Lung (tissue), 12 donors: ENCODE measurements around the gene TAS2R46. TPM values are rescaled to one million over a fixed set of nuclear protein-coding genes. Genes with fewer than 3 reads are reported as not detected.

ENCODE experiments used
- ATAC-seq: fragments of 200-7000 bp; cut with Tn5 transposase; one replicate; pipeline ENCODE4 v1.9.1; 2020; ENCODE audit warnings: moderate number of reproducible peaks; ENCODE audit not compliant: insufficient read depth, low FRiP score
- DNase-seq, 3 donors: peaks; one replicate each; pipeline ENCODE4 v3.0.0-alpha.2; 2013 to 2017
- H3K27ac ChIP-seq, 2 donors: one replicate each; pipeline ENCODE4 v1.5.1; 2013; ENCODE audit warnings: mild to moderate bottlenecking in 2 of 2, moderate library complexity in 2 of 2, control low read depth in 1 of 2, inconsistent platforms in 1 of 2, low read depth in 1 of 2, low read length in 1 of 2
- H3K27me3 ChIP-seq, 3 donors: one replicate each; pipeline ENCODE4 v1.5.1; 2013; ENCODE audit warnings: low read length in 2 of 3; ENCODE audit not compliant: control insufficient read depth in 3 of 3, insufficient read depth in 3 of 3
- H3K36me3 ChIP-seq, 4 donors: one replicate each; pipeline ENCODE4 v1.5.1; 2013; ENCODE audit warnings: low read length in 4 of 4, mild to moderate bottlenecking in 1 of 4, moderate library complexity in 1 of 4; ENCODE audit not compliant: control insufficient read depth in 4 of 4, insufficient read depth in 4 of 4
- H3K4me1 ChIP-seq, 5 donors: one replicate each; pipeline ENCODE4 v1.5.1; 2013; ENCODE audit warnings: low read length in 5 of 5, mild to moderate bottlenecking in 2 of 5, moderate library complexity in 1 of 5; ENCODE audit not compliant: control insufficient read depth in 5 of 5, insufficient read depth in 5 of 5
- H3K4me3 ChIP-seq: one replicate; pipeline ENCODE4 v1.5.1; 2013; ENCODE audit warnings: mild to moderate bottlenecking, control low read depth, moderate library complexity
- H3K9ac ChIP-seq, 2 donors: one replicate each; pipeline ENCODE4 v1.5.1; 2013; ENCODE audit warnings: low read length in 2 of 2, control low read depth in 1 of 2; ENCODE audit not compliant: insufficient read depth in 1 of 2
- H3K9me3 ChIP-seq, 4 donors: one replicate each; pipeline ENCODE4 v1.5.1; 2013; ENCODE audit warnings: low read length in 3 of 4, mild to moderate bottlenecking in 1 of 4, moderate library complexity in 1 of 4; ENCODE audit not compliant: control insufficient read depth in 4 of 4, insufficient read depth in 3 of 4
- WGBS, 2 donors: extraction: QIAGEN DNeasy Blood & Tissue Kit; methylation state at CpG; one replicate each; pipeline ENCODE4 v1.1.7; 2013; 5-methylcytosine and 5-hydroxymethylcytosine counted together
- polyA plus RNA-seq, 2 donors: library from polyadenylated mRNA; stranded (reverse); fragments of 200-250 nt; gene quantifications; one replicate each; pipeline ENCODE4 v1.2.1, GENCODE V29; 2013
- total RNA-seq, 2 donors: library from RNA; depleted of rRNA in 1 of 2; stranded (reverse); fragments of >200 nt in 1 of 2; gene quantifications; one replicate each; pipeline ENCODE4 v1.2.1, GENCODE V29; 2014 to 2021
- TF ChIP-seq, protein P1 (sequence below): IDR thresholded peaks from 2 replicates; pipeline ENCODE4 v1.5.1; 2012; ENCODE audit warnings: mild to moderate bottlenecking; ENCODE audit errors: control extremely low read depth, extremely low read depth
- donor health status: control.
- donor health status: control.
- donor health status: Bipolar disorder and iron deficiency.
- donor health status: healthy.
- donor health status: DM: yes; HTN: yes; CAD: no.

TAS2R46 gene
- total and polyA plus RNA-seq, 4 donors = 1.6 to 11.2 TPM; not detected in 2

DNA sequence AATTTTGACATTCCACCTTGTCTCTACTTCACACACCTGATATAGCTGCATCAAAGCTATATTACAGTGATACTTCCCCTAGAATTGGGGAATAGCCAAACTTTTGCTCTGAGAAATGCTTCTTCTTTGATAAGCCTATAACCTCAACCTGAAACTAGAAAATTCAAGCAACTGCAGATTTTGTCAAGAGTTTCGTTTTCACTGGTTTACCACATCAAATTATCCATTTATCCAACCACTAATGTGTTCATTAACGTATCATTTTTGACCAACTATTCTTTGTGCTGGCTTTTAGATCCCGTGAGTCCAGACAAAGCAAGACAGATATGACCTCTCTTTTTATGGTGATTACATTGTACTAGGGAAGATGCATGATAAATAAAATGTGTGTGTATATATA is 13.5 kb upstream of the TAS2R46 start:
- Histone ChIP-seq H3K36me3 (peaks cover 0 to 3% (median 0%) of the 10 kb centered on the region in 4 donors), H3K9me3 (no peaks in the 10 kb centered on the region), H3K9ac (no peak overlapping the region), H3K27me3 (no peaks in the 10 kb centered on the region), H3K4me3 (no peak overlapping the region), H3K4me1 (peaks cover 0 to 10% (median 0%) of the 10 kb centered on the region in 5 donors), H3K27ac (no peak overlapping the region)
- TF ChIP-seq, protein P1, sequence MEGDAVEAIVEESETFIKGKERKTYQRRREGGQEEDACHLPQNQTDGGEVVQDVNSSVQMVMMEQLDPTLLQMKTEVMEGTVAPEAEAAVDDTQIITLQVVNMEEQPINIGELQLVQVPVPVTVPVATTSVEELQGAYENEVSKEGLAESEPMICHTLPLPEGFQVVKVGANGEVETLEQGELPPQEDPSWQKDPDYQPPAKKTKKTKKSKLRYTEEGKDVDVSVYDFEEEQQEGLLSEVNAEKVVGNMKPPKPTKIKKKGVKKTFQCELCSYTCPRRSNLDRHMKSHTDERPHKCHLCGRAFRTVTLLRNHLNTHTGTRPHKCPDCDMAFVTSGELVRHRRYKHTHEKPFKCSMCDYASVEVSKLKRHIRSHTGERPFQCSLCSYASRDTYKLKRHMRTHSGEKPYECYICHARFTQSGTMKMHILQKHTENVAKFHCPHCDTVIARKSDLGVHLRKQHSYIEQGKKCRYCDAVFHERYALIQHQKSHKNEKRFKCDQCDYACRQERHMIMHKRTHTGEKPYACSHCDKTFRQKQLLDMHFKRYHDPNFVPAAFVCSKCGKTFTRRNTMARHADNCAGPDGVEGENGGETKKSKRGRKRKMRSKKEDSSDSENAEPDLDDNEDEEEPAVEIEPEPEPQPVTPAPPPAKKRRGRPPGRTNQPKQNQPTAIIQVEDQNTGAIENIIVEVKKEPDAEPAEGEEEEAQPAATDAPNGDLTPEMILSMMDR = no peak
- no peak for DNase-seq
- ATAC-seq = no peak
- 78 to 82% methylated on average over 3 of the region's 3 CpGs for WGBS, 2 donors

DNA sequence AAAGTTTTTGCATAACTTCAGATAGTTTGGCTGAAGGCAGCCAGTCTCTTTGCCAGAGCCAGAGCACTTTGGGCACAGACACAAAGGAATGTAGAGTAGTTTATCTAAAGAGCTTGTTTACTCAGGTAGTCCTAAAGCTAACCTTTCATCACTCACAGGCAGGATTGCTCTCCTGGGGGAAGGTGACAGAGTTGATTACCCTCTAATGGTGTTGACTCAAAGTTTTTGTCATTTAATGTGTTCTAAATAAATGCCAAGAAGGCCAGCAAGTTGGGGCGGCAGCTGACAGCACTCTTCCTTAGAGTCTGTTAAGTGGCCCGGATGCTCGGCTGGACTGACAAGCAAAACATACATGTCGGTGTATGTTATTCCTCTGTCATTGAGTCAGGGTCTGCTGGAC is 9.3 kb upstream of the TAS2R46 start:
- Histone ChIP-seq H3K4me3 (no peak overlapping the region), H3K4me1 (peaks cover 0 to 5% (median 0%) of the 10 kb centered on the region in 5 donors), H3K27me3 (no peaks in the 10 kb centered on the region), H3K9ac (no peak overlapping the region), H3K27ac (no peak overlapping the region), H3K9me3 (no peaks in the 10 kb centered on the region), H3K36me3 (peaks cover 0 to 7% (median 0%) of the 10 kb centered on the region in 4 donors)
- TF ChIP-seq, protein P1 = no peak
- ATAC-seq = peak; percentile 31
- peak in 1 of 3 donors; percentile 4 for DNase-seq
- 65 to 73% methylated on average over 4 of the region's 4 CpGs for WGBS, 2 donors

DNA sequence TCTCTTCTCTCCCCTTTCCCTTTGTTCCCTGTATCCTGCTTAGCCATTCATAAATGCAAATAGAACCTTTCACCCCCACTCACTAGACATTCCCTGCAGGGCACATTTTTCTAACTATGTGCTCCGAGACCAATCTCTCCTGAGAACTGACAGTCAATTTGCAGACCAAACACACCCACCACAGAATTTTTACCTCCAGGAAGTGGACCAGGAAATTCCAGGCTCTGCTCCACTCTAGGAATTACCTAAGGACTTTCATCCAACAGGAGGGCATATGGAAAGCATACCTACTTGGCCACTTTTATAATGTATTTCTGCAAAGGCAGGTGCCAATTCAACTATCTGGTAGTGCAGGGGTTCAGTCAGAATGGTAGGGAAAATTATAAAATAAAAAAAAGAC is 8.9 kb upstream of the TAS2R46 start:
- H3K9ac ChIP-seq = no peak overlapping the region
- H3K9me3 ChIP-seq = no peaks in the 10 kb centered on the region
- no peaks in the 10 kb centered on the region for H3K27me3 ChIP-seq
- 92 to 100% methylated on average over 1 of the region's 1 CpG for WGBS, 2 donors
- H3K36me3 ChIP-seq = peaks cover 0 to 7% (median 0%) of the 10 kb centered on the region in 4 donors
- no peak for ATAC-seq
- no peak overlapping the region for H3K4me3 ChIP-seq
- TF ChIP-seq, protein P1 = no peak
- peaks cover 0 to 5% (median 0%) of the 10 kb centered on the region in 5 donors for H3K4me1 ChIP-seq
- no peak for DNase-seq
- H3K27ac ChIP-seq = no peak overlapping the region

DNA sequence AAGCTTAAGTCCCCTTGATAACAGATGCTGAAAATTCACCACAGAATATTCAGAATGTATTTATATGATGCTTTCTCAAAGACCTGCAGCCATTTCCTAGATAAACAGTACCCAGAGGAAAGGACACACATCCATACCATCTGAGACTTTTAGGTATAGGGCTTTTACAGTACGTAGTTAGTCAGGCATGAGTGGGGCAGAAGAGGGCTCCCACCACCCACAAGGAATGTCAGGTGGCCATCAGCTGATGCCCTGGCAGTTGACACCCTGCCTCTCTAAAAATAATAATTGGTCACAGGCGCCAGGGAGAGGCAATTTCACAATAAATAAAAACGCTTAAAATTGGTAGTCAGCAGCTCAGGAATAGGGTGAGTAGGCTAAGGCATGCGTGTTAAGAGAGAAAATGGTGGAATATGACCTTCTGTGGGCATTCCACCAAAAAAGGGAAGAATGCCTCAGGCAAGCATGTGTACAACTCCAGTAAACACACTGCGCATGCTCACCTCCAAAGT is 7.8 kb upstream of the TAS2R46 start:
- no peak overlapping the region for H3K4me3 ChIP-seq
- no peak for ATAC-seq
- H3K4me1 ChIP-seq = peaks cover 0 to 5% (median 0%) of the 10 kb centered on the region in 5 donors
- H3K36me3 ChIP-seq = peaks cover 0 to 7% (median 0%) of the 10 kb centered on the region in 4 donors
- 81 to 84% methylated on average over 5 of the region's 5 CpGs for WGBS, 2 donors
- no peaks in the 10 kb centered on the region for H3K27me3 ChIP-seq
- no peaks in the 10 kb centered on the region for H3K9me3 ChIP-seq
- no peak overlapping the region for H3K27ac ChIP-seq
- H3K9ac ChIP-seq = no peak overlapping the region
- DNase-seq = no peak
- TF ChIP-seq, protein P1 = no peak
